ENCODE data around the gene R3HDM1.
"Not testable (repeated sequence)": the region's sequence is repeated elsewhere in the genome, so short reads cannot be mapped to it uniquely, and the experiment has no call there.

DNA sequence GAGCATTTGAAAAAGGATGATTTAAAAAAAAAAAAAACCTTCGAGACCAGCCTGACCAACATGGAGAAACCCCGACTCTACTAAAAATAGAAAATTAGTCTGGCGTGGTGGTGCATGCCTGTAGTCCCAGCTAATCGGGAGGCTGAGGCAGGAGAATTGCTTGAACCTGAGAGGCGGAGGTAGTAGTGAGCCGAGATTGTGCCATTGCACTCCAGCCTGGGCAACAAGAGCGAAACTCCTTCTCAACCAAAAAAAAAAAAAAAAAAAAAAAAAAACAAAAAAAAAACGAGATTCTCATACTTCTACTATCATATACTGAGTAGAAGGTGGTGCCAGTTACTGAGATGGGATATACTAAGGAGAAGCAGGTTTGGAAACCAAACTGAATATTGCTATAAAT, 98.8 kb downstream of the R3HDM1 start:
- TF ChIP-seq, protein P1, sequence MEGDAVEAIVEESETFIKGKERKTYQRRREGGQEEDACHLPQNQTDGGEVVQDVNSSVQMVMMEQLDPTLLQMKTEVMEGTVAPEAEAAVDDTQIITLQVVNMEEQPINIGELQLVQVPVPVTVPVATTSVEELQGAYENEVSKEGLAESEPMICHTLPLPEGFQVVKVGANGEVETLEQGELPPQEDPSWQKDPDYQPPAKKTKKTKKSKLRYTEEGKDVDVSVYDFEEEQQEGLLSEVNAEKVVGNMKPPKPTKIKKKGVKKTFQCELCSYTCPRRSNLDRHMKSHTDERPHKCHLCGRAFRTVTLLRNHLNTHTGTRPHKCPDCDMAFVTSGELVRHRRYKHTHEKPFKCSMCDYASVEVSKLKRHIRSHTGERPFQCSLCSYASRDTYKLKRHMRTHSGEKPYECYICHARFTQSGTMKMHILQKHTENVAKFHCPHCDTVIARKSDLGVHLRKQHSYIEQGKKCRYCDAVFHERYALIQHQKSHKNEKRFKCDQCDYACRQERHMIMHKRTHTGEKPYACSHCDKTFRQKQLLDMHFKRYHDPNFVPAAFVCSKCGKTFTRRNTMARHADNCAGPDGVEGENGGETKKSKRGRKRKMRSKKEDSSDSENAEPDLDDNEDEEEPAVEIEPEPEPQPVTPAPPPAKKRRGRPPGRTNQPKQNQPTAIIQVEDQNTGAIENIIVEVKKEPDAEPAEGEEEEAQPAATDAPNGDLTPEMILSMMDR (IDR thresholded peaks at IDR 0.05; ENCODE audit: poor library complexity) = not testable (repeated sequence)
- TF ChIP-seq EZH2 (IDR thresholded peaks at IDR 0.05; ENCODE audit: borderline replicate concordance); EZH2phosphoT487 (IDR thresholded peaks at IDR 0.05; ENCODE audit: low read depth, severe bottlenecking, unreplicated experiment): not testable (repeated sequence)
